HCT116 (cell line): ENCODE measurements around the gene TMEM134.

Experiments used
- CEBPB ChIP-seq: IDR thresholded peaks from 2 replicates; pipeline ENCODE4 v1.6.1; 2012; ENCODE audit warnings: low read depth
- EZH2phosphoT487 ChIP-seq: fragments of 200-600 bp; IDR thresholded peaks from 2 replicates; pipeline ENCODE4 v1.6.1; 2018; ENCODE audit warnings: antibody characterized with exemption, borderline replicate concordance
- POLR2AphosphoS5 ChIP-seq: IDR thresholded peaks from 2 replicates; pipeline ENCODE4 v1.6.1; 2011; ENCODE audit warnings: mild to moderate bottlenecking, low read depth, low read length, moderate library complexity
- TF ChIP-seq, protein P1 (sequence below), 3 experiments: fragments of 200-600 bp in 1 of 3; sonication (generic) in 1 of 3; IDR thresholded peaks in 2 of 3; conservative IDR thresholded peaks in 1 of 3; 2 replicates each; pipeline ENCODE4 v1.5.1; 2012 to 2017; ENCODE audit warnings: low read depth in 2 of 3, low read length in 2 of 3, antibody characterized with exemption in 1 of 3, borderline replicate concordance in 1 of 3, control low read depth in 1 of 3, mild to moderate bottlenecking in 1 of 3, mixed read lengths in 1 of 3, mixed run types in 1 of 3, moderate library complexity in 1 of 3; ENCODE audit not compliant: insufficient read depth in 1 of 3

DNA sequence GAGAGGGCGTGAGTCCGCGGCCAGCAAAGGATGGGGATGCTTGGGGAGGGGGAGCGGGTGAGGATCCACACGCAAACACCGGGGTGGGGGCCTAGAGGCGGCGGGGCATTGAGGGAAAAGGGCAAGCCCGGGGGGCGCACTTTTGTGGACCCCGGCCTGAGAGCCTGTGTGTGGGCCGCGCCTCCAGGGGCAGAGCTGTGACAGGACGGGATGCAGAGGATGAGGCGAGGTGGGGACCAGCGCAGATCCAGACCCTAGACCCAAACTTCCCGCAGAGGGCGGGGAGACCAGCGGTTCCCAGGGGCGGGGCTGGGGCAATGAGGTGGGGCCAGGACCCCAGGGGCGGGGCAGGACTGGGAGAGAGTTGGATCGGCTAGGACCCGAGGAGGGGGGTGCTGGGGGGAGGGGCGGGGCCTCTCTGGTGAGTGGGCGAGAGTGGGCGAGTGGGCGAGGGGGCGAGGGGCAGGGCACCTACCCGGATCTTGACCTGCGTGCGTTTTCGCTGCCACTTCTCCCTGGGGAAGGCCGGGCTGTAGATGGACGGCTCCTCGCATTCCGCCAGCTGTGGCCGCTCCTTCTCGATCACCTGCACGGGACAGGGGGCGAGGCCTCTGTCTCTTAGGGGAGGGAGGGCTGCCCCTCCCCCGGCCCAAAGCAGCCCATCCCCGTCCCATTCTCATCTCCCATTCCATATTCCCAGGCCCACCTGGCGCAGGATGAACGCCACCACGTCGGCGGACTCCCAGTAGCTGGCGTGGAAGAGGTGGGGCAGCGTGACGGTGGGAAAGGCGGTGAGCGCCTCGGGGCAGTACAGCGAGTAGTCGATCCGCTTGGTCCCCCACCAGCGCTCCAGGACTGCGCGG lies 25.6 kb upstream of the TMEM134 start:
- TF ChIP-seq EZH2phosphoT487, result no peak
- TF ChIP-seq, protein P1, sequence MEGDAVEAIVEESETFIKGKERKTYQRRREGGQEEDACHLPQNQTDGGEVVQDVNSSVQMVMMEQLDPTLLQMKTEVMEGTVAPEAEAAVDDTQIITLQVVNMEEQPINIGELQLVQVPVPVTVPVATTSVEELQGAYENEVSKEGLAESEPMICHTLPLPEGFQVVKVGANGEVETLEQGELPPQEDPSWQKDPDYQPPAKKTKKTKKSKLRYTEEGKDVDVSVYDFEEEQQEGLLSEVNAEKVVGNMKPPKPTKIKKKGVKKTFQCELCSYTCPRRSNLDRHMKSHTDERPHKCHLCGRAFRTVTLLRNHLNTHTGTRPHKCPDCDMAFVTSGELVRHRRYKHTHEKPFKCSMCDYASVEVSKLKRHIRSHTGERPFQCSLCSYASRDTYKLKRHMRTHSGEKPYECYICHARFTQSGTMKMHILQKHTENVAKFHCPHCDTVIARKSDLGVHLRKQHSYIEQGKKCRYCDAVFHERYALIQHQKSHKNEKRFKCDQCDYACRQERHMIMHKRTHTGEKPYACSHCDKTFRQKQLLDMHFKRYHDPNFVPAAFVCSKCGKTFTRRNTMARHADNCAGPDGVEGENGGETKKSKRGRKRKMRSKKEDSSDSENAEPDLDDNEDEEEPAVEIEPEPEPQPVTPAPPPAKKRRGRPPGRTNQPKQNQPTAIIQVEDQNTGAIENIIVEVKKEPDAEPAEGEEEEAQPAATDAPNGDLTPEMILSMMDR (IDR thresholded peaks at IDR 0.05 in 2 of 3, conservative IDR thresholded peaks at IDR 0.05 in 1 of 3; ENCODE audit: borderline replicate concordance in 1 of 3, insufficient read depth in 1 of 3, low read depth in 2 of 3, low read length in 2 of 3), result no peak
- TF ChIP-seq POLR2AphosphoS5, result no peak
- no peak for TF ChIP-seq CEBPB
